ENCODE data around the gene CCNDBP1.

CCNDBP1 gene

GRCh38 chr15:43186003-43186353, 775 bp downstream of the CCNDBP1 start:
- peak; percentile 22 for ATAC-seq
- TF ChIP-seq BACH2 (CRISPR knock-in tag; IDR thresholded peaks at IDR 0.05; ENCODE audit: borderline replicate concordance) (no peak), ZFP3 (CRISPR knock-in tag; IDR thresholded peaks at IDR 0.05) (no peak), TCF4 (CRISPR knock-in tag; IDR thresholded peaks at IDR 0.05; ENCODE audit: borderline replicate concordance) (no peak), TSHZ2 (CRISPR knock-in tag; IDR thresholded peaks at IDR 0.05) (no peak), OSR1 (CRISPR knock-in tag; IDR thresholded peaks at IDR 0.05) (no peak), ZNF565 (CRISPR knock-in tag; conservative IDR thresholded peaks at IDR 0.05; ENCODE audit: low read depth) (no peak), CSRNP3 (CRISPR knock-in tag; IDR thresholded peaks at IDR 0.05) (no peak), ZFP30 (CRISPR knock-in tag; IDR thresholded peaks at IDR 0.05) (no peak)
- TF ChIP-seq, protein P1, sequence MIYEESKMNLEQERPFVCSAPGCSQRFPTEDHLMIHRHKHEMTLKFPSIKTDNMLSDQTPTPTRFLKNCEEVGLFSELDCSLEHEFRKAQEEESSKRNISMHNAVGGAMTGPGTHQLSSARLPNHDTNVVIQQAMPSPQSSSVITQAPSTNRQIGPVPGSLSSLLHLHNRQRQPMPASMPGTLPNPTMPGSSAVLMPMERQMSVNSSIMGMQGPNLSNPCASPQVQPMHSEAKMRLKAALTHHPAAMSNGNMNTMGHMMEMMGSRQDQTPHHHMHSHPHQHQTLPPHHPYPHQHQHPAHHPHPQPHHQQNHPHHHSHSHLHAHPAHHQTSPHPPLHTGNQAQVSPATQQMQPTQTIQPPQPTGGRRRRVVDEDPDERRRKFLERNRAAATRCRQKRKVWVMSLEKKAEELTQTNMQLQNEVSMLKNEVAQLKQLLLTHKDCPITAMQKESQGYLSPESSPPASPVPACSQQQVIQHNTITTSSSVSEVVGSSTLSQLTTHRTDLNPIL (CRISPR knock-in tag; IDR thresholded peaks at IDR 0.05; ENCODE audit: low read depth), result no peak

DNA sequence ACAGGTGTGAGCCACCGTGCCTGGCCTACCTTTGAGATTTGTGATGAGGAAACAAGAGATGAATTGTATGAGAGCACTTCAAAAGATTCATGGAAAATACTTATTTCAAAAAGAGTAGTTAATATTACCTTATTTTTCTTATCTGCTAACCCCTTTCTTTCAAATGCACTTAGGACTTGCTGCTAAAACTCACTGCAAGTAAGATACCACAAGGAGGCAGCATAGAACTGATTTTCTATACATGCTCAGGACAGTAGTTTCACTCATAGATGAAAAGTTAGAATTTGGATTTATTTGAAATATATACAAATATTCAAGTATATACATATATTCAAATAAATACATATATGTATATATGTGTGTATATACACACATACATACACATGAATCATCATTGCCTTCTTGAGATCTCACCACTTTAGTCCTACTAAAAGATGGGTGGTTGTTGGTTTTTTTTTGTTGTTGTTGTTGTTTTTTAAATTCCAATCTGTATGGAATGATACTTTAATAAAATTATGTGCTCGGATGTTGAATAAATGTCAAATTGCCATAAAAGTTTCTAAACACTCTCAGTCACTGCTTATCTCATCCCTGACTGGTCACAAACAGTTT, 2.4 kb downstream of the CCNDBP1 start:
- TF ChIP-seq ISL1 (CRISPR knock-in tag; IDR thresholded peaks at IDR 0.05), result no peak
- no peak for TF ChIP-seq TSHZ2 (CRISPR knock-in tag; IDR thresholded peaks at IDR 0.05)
- TF ChIP-seq ESRRG (CRISPR knock-in tag; IDR thresholded peaks at IDR 0.05), result no peak
- no peak for TF ChIP-seq CSDC2 (CRISPR knock-in tag; IDR thresholded peaks at IDR 0.05)
- TF ChIP-seq ZNF70 (CRISPR knock-in tag; IDR thresholded peaks at IDR 0.05), result no peak
- 0 out of 3 replicates have a peak, but pooled peaks have one; percentile 18 for ATAC-seq

DNA sequence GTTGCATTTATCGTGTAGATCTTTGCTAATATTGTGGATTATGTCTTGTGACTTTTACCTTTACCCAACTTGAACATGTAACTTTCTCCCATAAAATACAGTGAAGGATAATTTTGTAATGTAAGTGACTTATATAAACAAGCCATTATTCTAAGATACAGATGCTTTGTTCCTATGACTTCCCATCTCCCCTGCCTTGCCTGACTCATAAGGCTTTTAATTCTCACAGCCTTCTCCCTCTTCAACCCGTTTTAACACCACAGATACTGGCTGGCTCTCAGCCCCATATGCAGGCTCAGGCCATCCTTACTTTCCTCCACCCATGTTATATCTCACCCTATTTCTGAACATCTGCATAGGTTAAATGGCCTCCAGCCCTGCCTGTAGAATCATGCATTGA, 4.1 kb downstream of the CCNDBP1 start:
- TF ChIP-seq ZNF565 (CRISPR knock-in tag; conservative IDR thresholded peaks at IDR 0.05; ENCODE audit: low read depth) (no peak), CSDC2 (CRISPR knock-in tag; IDR thresholded peaks at IDR 0.05) (no peak), ISL1 (CRISPR knock-in tag; IDR thresholded peaks at IDR 0.05) (no peak), SNAI2 (CRISPR knock-in tag; IDR thresholded peaks at IDR 0.05) (no peak), GLIS3 (CRISPR knock-in tag; IDR thresholded peaks at IDR 0.05) (no peak), PPARA (CRISPR knock-in tag; IDR thresholded peaks at IDR 0.05; ENCODE audit: borderline replicate concordance) (no peak), TOX (CRISPR knock-in tag; IDR thresholded peaks at IDR 0.05; ENCODE audit: borderline replicate concordance) (no peak), TSHZ2 (CRISPR knock-in tag; IDR thresholded peaks at IDR 0.05) (no peak), RARB (CRISPR knock-in tag; IDR thresholded peaks at IDR 0.05) (no peak), ZNF8 (CRISPR knock-in tag; IDR thresholded peaks at IDR 0.05) (no peak)
- TF ChIP-seq, protein P1 (CRISPR knock-in tag; IDR thresholded peaks at IDR 0.05; ENCODE audit: low read depth), result no peak
- ATAC-seq, result no peak

Data from SK-N-SH treated with all-trans-retinoic acid at 6 μM for 48 hours (cell line).